Measurements from ENCODE around the gene HCFC2.
"Not testable (repeated sequence)": the region's sequence is repeated elsewhere in the genome, so short reads cannot be mapped to it uniquely, and the experiment has no call there.

HCFC2 gene

DNA sequence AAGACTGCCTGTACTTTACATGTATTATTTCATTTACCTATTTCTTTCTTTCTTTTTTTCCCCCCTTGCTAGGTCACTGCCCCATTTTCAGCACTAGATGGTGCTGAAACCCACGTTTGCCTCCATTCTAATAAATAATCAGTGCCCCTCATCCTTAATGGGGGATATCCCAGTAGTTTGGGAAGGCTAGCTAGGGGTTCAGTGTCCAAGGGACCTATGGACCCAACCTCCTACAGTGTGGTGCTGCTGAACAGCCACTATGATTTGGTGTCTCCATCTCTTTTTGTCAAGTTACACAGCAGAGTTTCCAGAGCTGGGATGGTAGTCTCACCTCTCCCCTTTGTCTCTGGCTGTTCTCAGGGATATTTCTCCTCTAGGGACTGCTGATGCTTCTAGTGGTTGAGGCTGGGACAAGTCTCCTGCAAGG, 6.5 kb upstream of the HCFC2 start:
- DNase-seq (ENCODE audit: low read depth) = no peak

- no peak for DNase-seq (ENCODE audit: low read depth)
Measured at GRCh38 chr12:104058802-104059201, 5.5 kb upstream of the HCFC2 start.

GRCh38 chr12:104059963-104060362, 4.4 kb upstream of the HCFC2 start:
- no peak for DNase-seq (ENCODE audit: low read depth)

- no peak for DNase-seq (ENCODE audit: low read depth)
Measured at GRCh38 chr12:104060791-104061190, 3.5 kb upstream of the HCFC2 start.

- no peak for DNase-seq (ENCODE audit: low read depth)
Measured at GRCh38 chr12:104063712-104064030, 660 bp upstream of the HCFC2 start.

- DNase-seq (ENCODE audit: low read depth) = no peak
Measured at GRCh38 chr12:104064842-104065427, 604 bp downstream of the HCFC2 start.

DNA sequence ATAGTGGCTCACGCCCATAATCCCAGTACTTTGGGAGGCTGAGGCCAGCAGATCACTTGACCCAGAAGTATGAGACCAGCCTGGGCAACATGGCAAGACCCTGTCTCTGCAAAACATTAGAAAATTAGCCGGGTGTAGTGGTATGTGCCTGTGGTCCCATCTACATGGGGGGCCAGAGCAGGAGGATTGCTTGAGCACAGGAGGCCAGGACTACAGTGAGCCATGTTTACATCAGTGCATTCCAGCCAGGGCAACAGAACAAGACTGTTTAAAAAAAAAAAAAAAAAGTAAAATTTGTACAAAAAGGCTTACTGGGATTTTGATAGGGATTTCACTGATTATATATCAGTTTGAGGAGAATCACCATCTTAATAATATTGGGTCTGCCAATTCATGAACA, 7.8 kb downstream of the HCFC2 start:
- no peak for DNase-seq (ENCODE audit: low read depth)

GRCh38 chr12:104073699-104074098, 9.4 kb downstream of the HCFC2 start:
- no peak for DNase-seq (ENCODE audit: low read depth)

GRCh38 chr12:104079024-104079423, 14.7 kb downstream of the HCFC2 start:
- no peak for DNase-seq (ENCODE audit: low read depth)

DNA sequence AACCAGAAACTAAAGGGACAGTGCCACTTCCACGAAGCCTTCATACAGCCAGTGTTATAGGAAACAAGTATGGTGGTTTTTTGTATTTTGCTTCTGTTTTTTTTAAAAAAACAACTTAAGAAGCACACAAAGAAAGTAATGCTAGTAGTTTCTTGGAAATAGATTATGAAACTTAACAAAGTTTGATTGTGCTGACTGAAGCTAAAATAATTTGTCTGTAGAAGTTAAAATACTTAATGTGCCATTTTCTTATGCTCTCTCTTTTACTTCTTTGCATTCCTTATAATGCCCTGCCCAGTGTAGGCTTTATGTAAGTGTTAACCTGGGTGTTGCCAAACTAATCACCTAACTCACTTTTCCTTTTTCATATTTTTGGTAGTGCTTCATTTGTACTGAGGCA, 16.4 kb downstream of the HCFC2 start:
- no peak for DNase-seq (ENCODE audit: low read depth)

- no peak for DNase-seq (ENCODE audit: low read depth)
Measured at GRCh38 chr12:104083769-104084475, 19.6 kb downstream of the HCFC2 start.

DNA sequence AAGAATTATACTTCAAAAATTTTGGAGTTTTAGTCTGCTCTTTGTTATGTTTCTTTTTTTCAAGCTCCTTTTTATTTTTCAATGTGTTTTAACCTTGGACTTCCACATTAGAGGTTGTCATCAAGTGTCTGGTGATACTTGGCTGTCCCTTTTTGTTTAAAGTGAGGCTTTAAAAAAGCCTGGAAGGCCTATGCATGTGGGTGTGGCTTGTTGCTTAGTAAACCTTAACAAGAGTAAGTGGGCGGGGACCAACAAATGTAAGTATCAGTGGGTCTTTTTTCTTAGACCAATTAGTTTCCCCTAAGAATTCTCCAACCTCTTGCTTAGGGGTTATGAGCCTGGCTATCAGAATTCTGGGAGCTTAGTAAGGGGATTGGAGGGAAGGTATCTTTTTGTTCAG, 26.4 kb downstream of the HCFC2 start:
- DNase-seq (ENCODE audit: low read depth) = no peak

GRCh38 chr12:104091136-104091535, 26.8 kb downstream of the HCFC2 start:
- DNase-seq (ENCODE audit: low read depth) = no peak

DNA sequence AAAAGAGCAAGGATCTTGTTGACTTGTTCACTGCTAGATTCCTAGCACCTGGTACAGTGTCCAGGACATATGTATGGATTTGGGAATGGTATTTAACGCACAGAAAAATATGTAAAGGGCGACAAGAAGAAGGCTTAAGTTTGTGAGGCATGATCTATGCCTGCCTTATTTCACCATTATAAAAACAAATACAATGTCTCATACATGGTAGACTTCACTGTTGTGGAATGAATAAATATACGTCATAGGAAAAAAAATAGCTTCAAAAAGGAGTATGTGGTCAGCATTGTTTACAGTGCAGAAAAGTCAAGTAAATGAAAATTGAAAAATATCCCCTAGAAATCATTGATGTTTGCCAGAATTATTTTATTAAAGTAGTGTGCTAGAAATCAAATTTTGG, 30.0 kb downstream of the HCFC2 start:
- no peak for DNase-seq (ENCODE audit: low read depth)

- no peak for DNase-seq (ENCODE audit: low read depth)
Measured at GRCh38 chr12:104095289-104095688, 31.0 kb downstream of the HCFC2 start.

DNA sequence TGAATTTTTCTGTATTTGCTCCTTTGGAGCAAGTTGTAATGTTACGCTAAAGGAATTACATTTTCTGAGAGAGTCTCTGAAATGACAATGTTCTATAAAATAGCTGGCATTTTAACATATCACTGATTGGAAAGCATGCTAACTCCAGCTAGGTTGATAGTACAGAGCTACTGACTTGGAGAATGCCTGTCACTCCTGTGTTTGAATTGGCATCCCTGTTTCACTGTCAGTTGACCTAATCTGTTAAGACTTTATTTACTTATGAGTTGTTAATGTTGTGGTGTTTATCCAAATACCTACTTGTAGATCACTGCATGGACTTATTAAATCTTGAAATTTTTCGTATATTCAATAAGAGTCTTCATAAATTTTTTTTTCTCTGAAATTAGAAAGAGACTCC, 33.6 kb downstream of the HCFC2 start:
- DNase-seq (ENCODE audit: low read depth) = no peak

DNA sequence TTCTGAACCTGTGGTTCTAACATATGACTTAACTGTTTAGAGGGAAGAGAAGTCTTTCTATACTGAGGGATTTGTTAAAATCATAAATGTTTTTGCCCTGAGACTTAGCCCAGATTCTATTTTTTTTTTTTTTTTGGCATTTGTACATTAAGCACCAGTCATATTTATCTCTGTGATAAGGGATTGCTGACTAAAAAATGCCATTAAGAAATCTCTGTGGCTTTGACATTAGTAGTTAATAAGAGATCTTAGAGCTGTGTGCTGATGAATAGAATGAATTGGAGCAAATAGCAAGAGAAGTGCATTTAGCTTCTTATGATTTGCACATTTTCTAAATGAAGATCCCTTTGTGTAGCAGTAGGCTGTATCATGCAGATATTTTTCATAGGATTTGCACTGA, 41.1 kb downstream of the HCFC2 start:
- DNase-seq (ENCODE audit: low read depth) = no peak

DNA sequence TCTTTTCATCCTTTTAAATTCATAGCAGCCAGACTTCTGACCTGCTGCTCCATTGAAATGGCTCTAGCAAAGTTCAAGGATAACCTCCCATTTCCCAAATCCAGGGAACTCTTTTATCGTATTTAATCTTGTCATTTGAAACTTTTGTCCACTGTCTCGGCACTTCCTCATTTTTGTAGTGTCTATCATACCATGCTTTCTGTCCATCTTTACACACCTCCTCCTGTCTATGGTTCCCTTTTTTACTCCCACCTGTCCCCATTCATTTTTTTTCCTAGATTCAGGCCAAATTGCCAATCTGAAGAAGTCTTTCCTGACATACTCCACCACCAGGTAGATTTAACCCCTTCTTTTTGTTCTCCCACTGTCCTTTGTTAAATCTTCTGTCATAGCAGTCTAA, 42.6 kb downstream of the HCFC2 start:
- no peak for DNase-seq (ENCODE audit: low read depth)

GRCh38 chr12:104108755-104109445, 44.6 kb downstream of the HCFC2 start:
- peak; percentile 84 for DNase-seq (ENCODE audit: low read depth)

DNA sequence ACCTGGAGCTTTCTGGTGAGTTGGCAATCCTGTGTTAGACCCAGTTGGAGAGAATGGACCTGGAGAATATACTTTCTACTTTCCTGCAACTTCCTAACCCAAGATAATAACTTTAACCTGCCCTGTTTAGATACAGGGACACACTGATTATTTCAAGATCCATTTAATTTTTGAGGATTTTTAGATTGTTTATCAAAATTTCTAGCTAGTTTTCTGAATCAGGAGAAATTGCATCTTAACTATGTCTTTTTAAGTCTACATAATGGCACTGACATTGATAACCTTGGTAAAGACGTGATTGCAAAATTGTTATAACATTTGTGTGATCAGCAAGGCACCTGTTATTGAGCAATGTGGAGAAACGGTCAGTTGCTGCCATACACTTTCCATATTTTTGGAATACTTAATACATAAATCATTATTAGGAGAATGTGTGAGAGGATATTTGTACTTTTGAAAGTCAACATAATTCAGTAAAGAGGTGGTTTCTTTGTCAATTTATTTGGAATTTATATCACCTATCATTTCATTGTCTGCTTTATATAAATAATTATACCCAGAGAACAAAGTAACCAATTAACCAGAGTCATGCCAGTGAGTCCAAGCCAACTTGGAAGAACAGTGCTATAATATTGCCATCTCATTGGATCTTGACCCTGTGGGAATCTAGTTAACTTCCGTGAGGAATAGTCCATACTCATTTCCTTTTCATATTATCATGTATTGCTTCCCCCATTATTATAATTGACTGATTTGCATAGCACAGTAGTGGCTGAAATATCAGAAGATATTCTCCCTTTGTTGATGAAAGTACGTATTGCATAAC, 45.3 kb downstream of the HCFC2 start:
- DNase-seq (ENCODE audit: low read depth) = no peak

- DNase-seq (ENCODE audit: low read depth) = not testable (repeated sequence)
Measured at GRCh38 chr12:104114834-104115586, 50.7 kb downstream of the HCFC2 start.

DNA sequence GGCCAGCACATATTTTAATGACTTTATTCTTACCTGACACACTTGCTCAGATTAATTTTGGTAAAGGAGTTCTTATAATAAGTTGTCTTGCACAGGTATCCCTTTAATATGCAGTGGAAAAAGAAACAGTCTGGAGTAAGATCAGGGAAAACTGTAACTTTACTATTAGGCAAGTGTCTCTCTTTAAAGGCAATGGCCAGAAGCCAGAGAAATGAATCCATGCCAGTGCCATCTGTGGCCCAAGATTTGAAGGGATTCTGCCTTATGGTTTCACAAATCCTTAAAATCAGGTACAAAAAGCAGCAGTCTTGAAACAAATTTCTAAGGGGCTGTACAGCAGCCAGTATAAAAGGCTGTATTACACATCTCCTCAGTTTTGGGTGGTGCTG, 51.2 kb downstream of the HCFC2 start:
- DNase-seq (ENCODE audit: low read depth) = no peak

Data from activated T-cell treated with anti-CD3 and anti-CD28 coated beads for 1 hour (primary cell).